Inflammatory macrophage treated with lipopolysaccharide for 1 hour (primary cell): ENCODE measurements around the gene PTCD1.
A peak's percentile ranks its signal among the peaks of the same experiment; 100 is the strongest.
"Not testable (repeated sequence)": the region's sequence is repeated elsewhere in the genome, so short reads cannot be mapped to it uniquely, and the experiment has no call there.

Experiments used
- DNase-seq, 2 donors: peaks; one replicate each; pipeline ENCODE4 v3.0.0-alpha.2; 2020 to 2022

Gene PTCD1

GRCh38 chr7:99385564-99385963 lies 53.0 kb downstream of the PTCD1 start:
- no peak for DNase-seq

GRCh38 chr7:99384523-99384922 lies 54.1 kb downstream of the PTCD1 start:
- DNase-seq = no peak

GRCh38 chr7:99383791-99384370 lies 54.7 kb downstream of the PTCD1 start:
- DNase-seq = no peak

GRCh38 chr7:99383203-99383602 lies 55.4 kb downstream of the PTCD1 start:
- DNase-seq = no peak

- DNase-seq = no peak
These were observed 56.9 kb downstream of the PTCD1 start for GRCh38 chr7:99381664-99382075.

- peak; percentile 37 to 96 for DNase-seq
These were observed 57.6 kb downstream of the PTCD1 start for GRCh38 chr7:99380823-99381663.

GRCh38 chr7:99380032-99380822 lies 58.4 kb downstream of the PTCD1 start:
- DNase-seq = peak; percentile 93 to 100

- not testable (repeated sequence) for DNase-seq
These were observed 58.9 kb downstream of the PTCD1 start for GRCh38 chr7:99379693-99380031.

GRCh38 chr7:99379043-99379577 lies 59.5 kb downstream of the PTCD1 start:
- DNase-seq = peak; percentile 88 to 97

- peak; percentile 63 to 75 for DNase-seq
These were observed 63.4 kb downstream of the PTCD1 start for GRCh38 chr7:99375070-99375807.

GRCh38 chr7:99374111-99375064 lies 64.2 kb downstream of the PTCD1 start, which contains the start of gene ARPC1B:
Gene ARPC1B, plus strand, starts transcription at chr7:99374730. Its CDS starts 10,985 bp downstream, at chr7:99385715.
- peak; percentile 87 to 88 for DNase-seq

- no peak for DNase-seq
These were observed 65.2 kb downstream of the PTCD1 start for GRCh38 chr7:99373091-99374066.

GRCh38 chr7:99372275-99373090 lies 66.1 kb downstream of the PTCD1 start:
- peak in 1 of 2 donors; percentile 22 for DNase-seq

- DNase-seq = no peak
These were observed 67.2 kb downstream of the PTCD1 start for GRCh38 chr7:99371376-99371920.

- peak in 1 of 2 donors; percentile 21 for DNase-seq
These were observed 68.7 kb downstream of the PTCD1 start for GRCh38 chr7:99369767-99370391.

- DNase-seq = no peak
These were observed 69.7 kb downstream of the PTCD1 start for GRCh38 chr7:99368750-99369389.
